A673 (cell line): ENCODE results near the gene MOB4. TPM values are rescaled to one million over a fixed set of nuclear protein-coding genes. Genes with fewer than 3 reads are reported as not detected.
"Not testable (repeated sequence)": the region's sequence is repeated elsewhere in the genome, so short reads cannot be mapped to it uniquely, and the experiment has no call there.

Source experiments
- BruUV-seq: library from RNA; stranded (reverse); fragments of 400-500 nt; replicated peaks from 2 replicates; lab custom pipeline; 2021; lab: Mats Ljungman, UMichigan
- CTCF ChIA-PET: fragments of 300-600 bp; sonication (Branson Sonifier 250); formaldehyde crosslinking; loops from one replicate; lab custom pipeline; 2022; ENCODE audit warnings: antibody characterized with exemption; lab: Charles Lee
- POLR2A ChIA-PET: fragments of 300-600 bp; sonication (Branson Sonifier 250); formaldehyde crosslinking; loops from one replicate; lab custom pipeline; 2022; ENCODE audit warnings: antibody characterized with exemption; ENCODE audit not compliant: low non-redundant PET; lab: Charles Lee
- DNase-seq: peaks from one replicate; pipeline ENCODE4 v3.0.0-alpha.2; 2015; ENCODE audit warnings: low spot score
- H3K27ac ChIP-seq: fragments of 200-600 bp; sonication (generic); 2 replicates; pipeline ENCODE4 v1.5.1; 2016; ENCODE audit warnings: mixed run types, low read depth, mild to moderate bottlenecking, mixed read lengths, antibody characterized with exemption, low read length; ENCODE audit not compliant: poor library complexity, severe bottlenecking
- H3K27me3 ChIP-seq: fragments of 200-600 bp; sonication (generic); replicated peaks from 2 replicates; pipeline ENCODE4 v1.6.1; 2017; ENCODE audit warnings: mixed run types, low read depth, mild to moderate bottlenecking, mixed read lengths, antibody characterized with exemption, low read length; ENCODE audit not compliant: insufficient read depth, poor library complexity
- H3K36me3 ChIP-seq: fragments of 200-600 bp; sonication (generic); 2 replicates; pipeline ENCODE4 v1.6.1; 2016; ENCODE audit warnings: mixed run types, mild to moderate bottlenecking, mixed read lengths, antibody characterized with exemption, low read length; ENCODE audit not compliant: insufficient read depth, poor library complexity, severe bottlenecking
- H3K4me1 ChIP-seq: fragments of 200-600 bp; sonication (generic); 2 replicates; pipeline ENCODE4 v1.6.1; 2017; ENCODE audit warnings: mixed run types, mild to moderate bottlenecking, mixed read lengths, antibody characterized with exemption, low read length; ENCODE audit not compliant: insufficient read depth, poor library complexity, severe bottlenecking
- H3K4me3 ChIP-seq: fragments of 200-600 bp; sonication (generic); 2 replicates; pipeline ENCODE4 v1.5.1; 2016; ENCODE audit warnings: low read depth, mixed run types, mild to moderate bottlenecking, mixed read lengths, low read length; ENCODE audit not compliant: poor library complexity, severe bottlenecking
- H3K9me3 ChIP-seq: fragments of 200-600 bp; sonication (generic); 2 replicates; pipeline ENCODE4 v1.6.1; 2016; ENCODE audit warnings: mixed run types, low read depth, mild to moderate bottlenecking, mixed read lengths, antibody characterized with exemption, low read length; ENCODE audit not compliant: poor library complexity, severe bottlenecking
- EZH2 ChIP-seq: fragments of 200-600 bp; sonication (generic); IDR thresholded peaks from 2 replicates; pipeline ENCODE4 v1.6.1; 2017; ENCODE audit warnings: borderline replicate concordance, low read depth, mild to moderate bottlenecking, mixed read lengths, antibody characterized with exemption, low read length; ENCODE audit not compliant: poor library complexity, severe bottlenecking
- intact Hi-C: fragments of 100-400 bp; cut with micrococcal nuclease; formaldehyde crosslinking; loops from one replicate; pipeline ENCODE4 v1.10.0; 2022; ENCODE audit not compliant: unreplicated experiment
- total RNA-seq: library from RNA; stranded (reverse); gene quantifications from 2 replicates; pipeline ENCODE4 v1.2.3, GENCODE V29; 2021
- TF ChIP-seq, protein P1 (sequence below): fragments of 300-800, 200-600 bp; sonication (generic); conservative IDR thresholded peaks from 2 replicates; pipeline ENCODE4 v1.5.1; 2017; ENCODE audit warnings: low read depth, mild to moderate bottlenecking, antibody characterized with exemption, low read length, moderate library complexity, mixed read lengths

Gene MOB4
- total RNA-seq, 1 experiment from 2014 or later, result 38.0 TPM

- Histone ChIP-seq H3K4me1 (no peaks in the 10 kb centered on the region), H3K27me3 (no peaks in the 10 kb centered on the region), H3K4me3 (no peak overlapping the region), H3K9me3 (no peaks in the 10 kb centered on the region), H3K36me3 (no peaks in the 10 kb centered on the region), H3K27ac (no peak overlapping the region)
- no TSS peak for BruUV-seq
- POLR2A ChIA-PET, result no interaction called here
- DNase-seq, result no peak
- CTCF ChIA-PET, result no interaction called here
- TF ChIP-seq, protein P1, sequence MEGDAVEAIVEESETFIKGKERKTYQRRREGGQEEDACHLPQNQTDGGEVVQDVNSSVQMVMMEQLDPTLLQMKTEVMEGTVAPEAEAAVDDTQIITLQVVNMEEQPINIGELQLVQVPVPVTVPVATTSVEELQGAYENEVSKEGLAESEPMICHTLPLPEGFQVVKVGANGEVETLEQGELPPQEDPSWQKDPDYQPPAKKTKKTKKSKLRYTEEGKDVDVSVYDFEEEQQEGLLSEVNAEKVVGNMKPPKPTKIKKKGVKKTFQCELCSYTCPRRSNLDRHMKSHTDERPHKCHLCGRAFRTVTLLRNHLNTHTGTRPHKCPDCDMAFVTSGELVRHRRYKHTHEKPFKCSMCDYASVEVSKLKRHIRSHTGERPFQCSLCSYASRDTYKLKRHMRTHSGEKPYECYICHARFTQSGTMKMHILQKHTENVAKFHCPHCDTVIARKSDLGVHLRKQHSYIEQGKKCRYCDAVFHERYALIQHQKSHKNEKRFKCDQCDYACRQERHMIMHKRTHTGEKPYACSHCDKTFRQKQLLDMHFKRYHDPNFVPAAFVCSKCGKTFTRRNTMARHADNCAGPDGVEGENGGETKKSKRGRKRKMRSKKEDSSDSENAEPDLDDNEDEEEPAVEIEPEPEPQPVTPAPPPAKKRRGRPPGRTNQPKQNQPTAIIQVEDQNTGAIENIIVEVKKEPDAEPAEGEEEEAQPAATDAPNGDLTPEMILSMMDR, result no peak
- no peak for TF ChIP-seq EZH2
- intact Hi-C loops, result no loop called here
Observed at GRCh38 chr2:197577446-197577845, 61.6 kb downstream of the MOB4 start.

DNA sequence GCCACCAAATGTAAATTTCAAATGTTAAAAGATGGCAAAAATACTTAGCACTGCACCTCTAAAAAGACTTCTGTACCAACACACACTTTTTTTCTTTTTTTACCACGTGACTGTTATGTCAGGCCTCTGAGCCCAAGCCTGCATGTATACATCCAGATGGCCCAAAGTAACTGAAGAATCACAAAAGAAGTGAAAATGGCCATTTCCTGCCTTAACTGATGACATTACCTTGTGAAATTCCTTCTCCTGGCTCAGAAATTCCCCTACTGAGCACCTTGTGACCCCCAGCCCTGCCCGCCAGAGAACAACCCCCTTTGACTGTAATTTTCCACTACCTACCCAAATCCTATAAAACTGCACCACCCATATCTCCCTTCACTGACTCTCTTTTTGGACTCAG is 62.4 kb downstream of the MOB4 start:
- POLR2A ChIA-PET, H3K9me3 ChIP-seq, H3K4me1 ChIP-seq, H3K36me3 ChIP-seq, CTCF ChIA-PET, DNase-seq, H3K4me3 ChIP-seq, intact Hi-C loops, BruUV-seq, H3K27me3 ChIP-seq, H3K27ac ChIP-seq: not testable (repeated sequence)

GRCh38 chr2:197580166-197580565 is 64.3 kb downstream of the MOB4 start:
- H3K9me3 ChIP-seq, CTCF ChIA-PET, BruUV-seq, H3K4me3 ChIP-seq, H3K27me3 ChIP-seq, DNase-seq, H3K27ac ChIP-seq, H3K4me1 ChIP-seq, H3K36me3 ChIP-seq, POLR2A ChIA-PET, intact Hi-C loops: not testable (repeated sequence)

GRCh38 chr2:197587255-197587654 is 71.4 kb downstream of the MOB4 start:
- CTCF ChIA-PET, intact Hi-C loops, POLR2A ChIA-PET: not testable (repeated sequence)

More at GRCh38 chr2:197587255-197587654, 71.4 kb downstream of the MOB4 start:
- not testable (repeated sequence) for H3K4me1 ChIP-seq, H3K27ac ChIP-seq, H3K9me3 ChIP-seq, H3K36me3 ChIP-seq, BruUV-seq, DNase-seq, H3K27me3 ChIP-seq, H3K4me3 ChIP-seq
